ENCODE results near the gene CHST8. TPM values are rescaled to one million over a fixed set of nuclear protein-coding genes. Genes with fewer than 3 reads are reported as not detected.
A peak's percentile ranks its signal among the peaks of the same experiment; 100 is the strongest.

CHST8 gene
- total RNA-seq, 2 donors from 2014 or later: 0.43 TPM; not detected in 1

DNA sequence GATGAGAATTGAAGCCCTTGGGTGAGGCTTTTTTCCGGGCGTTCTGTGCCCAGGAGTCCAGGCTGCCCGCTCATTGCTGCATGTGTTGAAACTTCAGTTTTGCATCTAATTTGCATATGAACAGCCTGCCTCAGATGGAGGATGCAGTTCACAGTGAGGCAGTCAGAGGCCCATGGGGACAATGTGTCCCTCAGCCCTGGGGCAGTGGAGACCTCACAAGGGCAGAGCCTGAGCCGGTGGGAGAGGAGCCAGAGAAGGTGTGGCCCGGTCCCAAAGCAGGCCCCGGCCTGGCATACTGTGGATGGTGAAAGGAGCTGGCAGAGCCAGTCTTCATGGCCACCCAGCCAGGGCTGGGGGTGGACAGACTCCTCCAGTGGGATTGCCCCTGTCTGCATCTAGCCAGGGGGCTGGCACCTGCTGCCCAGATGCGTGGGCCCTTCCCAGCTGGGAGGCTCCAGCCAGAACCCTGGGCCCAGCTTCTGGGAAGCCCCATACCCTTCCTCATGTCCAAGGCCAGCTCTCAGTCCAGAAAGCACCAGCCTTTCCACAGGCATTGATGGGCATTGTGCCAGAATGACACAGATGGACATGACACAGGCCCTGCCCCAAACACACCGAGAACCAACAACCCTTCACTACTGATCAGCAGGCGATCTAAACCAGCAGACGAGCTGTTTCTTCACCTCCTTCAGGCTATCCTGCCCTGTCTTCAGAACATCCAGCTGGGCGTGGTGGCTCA lies 142.0 kb downstream of the CHST8 start:
- H3K36me3 ChIP-seq: no peaks in the 10 kb centered on the region
- H3K27ac ChIP-seq: no peak overlapping the region
- peaks cover 0 to under 1% of the 10 kb centered on the region in 2 donors for H3K4me1 ChIP-seq
- H3K9me3 ChIP-seq: no peaks in the 10 kb centered on the region
- DNase-seq (ENCODE audit: low spot score): no peak
- H3K27me3 ChIP-seq: no peaks in the 10 kb centered on the region
- no peak overlapping the region for H3K4me3 ChIP-seq
- no peak for TF ChIP-seq CTCF (IDR thresholded peaks at IDR 0.05)

DNA sequence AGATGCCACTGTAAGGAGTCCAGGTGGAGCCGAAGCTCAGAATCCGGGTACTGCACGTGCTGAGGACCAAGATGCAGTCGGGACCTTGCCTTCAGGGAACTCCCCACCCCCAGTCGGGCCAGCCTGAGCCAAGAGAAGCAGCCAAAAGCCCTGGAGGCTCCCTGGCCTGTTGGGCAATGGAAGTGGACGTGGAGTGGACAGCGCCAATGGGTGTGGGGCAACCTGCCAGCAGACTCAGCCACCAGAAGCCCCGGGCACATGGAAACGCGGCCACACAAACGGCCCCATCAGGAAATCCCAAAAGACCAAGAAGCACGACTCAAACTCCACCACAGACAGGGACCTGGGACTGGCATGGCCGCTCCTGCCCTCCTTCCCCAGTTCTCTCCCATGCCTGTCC lies 144.9 kb downstream of the CHST8 start:
- Histone ChIP-seq H3K4me1 (no peaks in the 10 kb centered on the region), H3K4me3 (no peak overlapping the region), H3K27ac (no peak overlapping the region), H3K27me3 (no peaks in the 10 kb centered on the region), H3K9me3 (no peaks in the 10 kb centered on the region), H3K36me3 (no peaks in the 10 kb centered on the region)
- TF ChIP-seq CTCF (IDR thresholded peaks at IDR 0.05): no peak
- no peak for DNase-seq (ENCODE audit: low spot score)

DNA sequence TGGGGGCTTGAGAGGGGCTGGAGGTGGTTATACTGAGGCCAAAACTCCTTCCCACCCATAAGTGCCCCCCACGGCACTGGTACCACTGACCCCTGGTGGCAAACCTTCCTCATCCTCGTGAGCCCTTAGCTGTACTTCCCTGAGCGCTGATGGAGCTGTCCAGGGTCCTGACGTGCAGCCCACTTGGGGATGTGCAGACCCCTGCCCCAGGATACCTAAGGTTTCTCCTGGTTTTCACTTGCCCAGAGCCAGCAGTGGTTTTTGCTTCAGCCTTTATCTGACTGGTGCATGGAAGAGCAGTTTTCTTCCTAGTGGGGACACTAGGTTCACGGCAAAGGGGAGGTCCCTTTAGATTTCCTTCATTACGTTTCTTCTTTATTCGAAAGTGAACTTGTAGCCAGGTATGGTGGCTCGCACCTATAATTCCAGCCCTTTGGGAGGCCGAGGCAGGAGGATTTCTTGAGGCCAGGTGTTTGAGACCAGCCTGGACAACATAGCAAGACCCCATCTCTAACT lies 146.2 kb downstream of the CHST8 start:
- H3K27ac ChIP-seq: no peak overlapping the region
- no peaks in the 10 kb centered on the region for H3K36me3 ChIP-seq
- H3K9me3 ChIP-seq: no peaks in the 10 kb centered on the region
- DNase-seq (ENCODE audit: low spot score): no peak
- no peaks in the 10 kb centered on the region for H3K27me3 ChIP-seq
- no peaks in the 10 kb centered on the region for H3K4me1 ChIP-seq
- TF ChIP-seq CTCF (IDR thresholded peaks at IDR 0.05): peak in 1 of 2 donors; percentile 30
- no peak overlapping the region for H3K4me3 ChIP-seq

DNA sequence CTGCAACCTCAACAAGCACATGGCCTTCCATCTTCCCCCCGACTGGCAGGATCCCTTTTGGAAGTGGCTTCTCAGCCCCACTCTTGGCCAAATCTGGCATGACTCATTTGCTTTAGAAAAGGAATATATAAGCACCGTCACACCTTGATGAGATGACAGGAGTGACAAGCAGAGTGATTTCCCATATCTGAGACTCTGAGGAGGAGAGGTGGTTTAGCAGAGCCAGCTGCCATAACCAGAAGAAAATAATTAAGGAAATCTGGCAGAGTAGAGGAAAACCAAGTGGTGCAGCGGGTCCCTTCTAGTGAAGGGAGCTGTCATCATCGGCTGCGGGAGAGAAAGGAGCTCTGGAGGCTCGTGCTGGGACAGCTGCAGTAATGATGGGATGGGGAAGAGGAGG lies 147.5 kb downstream of the CHST8 start:
- Histone ChIP-seq H3K9me3 (no peaks in the 10 kb centered on the region), H3K4me3 (no peak overlapping the region), H3K27me3 (no peaks in the 10 kb centered on the region), H3K36me3 (no peaks in the 10 kb centered on the region), H3K4me1 (no peaks in the 10 kb centered on the region), H3K27ac (no peak overlapping the region)
- TF ChIP-seq CTCF (IDR thresholded peaks at IDR 0.05): no peak
- DNase-seq (ENCODE audit: low spot score): no peak

GRCh38 chr19:33770107-33770506 lies 148.4 kb downstream of the CHST8 start:
- no peak for TF ChIP-seq CTCF (IDR thresholded peaks at IDR 0.05)
- Histone ChIP-seq H3K36me3 (no peaks in the 10 kb centered on the region), H3K27me3 (no peaks in the 10 kb centered on the region), H3K4me3 (no peak overlapping the region), H3K9me3 (no peaks in the 10 kb centered on the region), H3K27ac (no peak overlapping the region), H3K4me1 (no peaks in the 10 kb centered on the region)
- DNase-seq (ENCODE audit: low spot score): no peak
